Epithelial cell of proximal tubule (primary cell): ENCODE results near the gene MRPL24. TPM values are rescaled to one million over a fixed set of nuclear protein-coding genes. Genes with fewer than 3 reads are reported as not detected.
A peak's percentile ranks its signal among the peaks of the same experiment; 100 is the strongest.
"Not testable (repeated sequence)": the region's sequence is repeated elsewhere in the genome, so short reads cannot be mapped to it uniquely, and the experiment has no call there.

Experiments
- DNase-seq: peaks from one replicate; pipeline ENCODE4 v3.0.0-alpha.2; 2011; ENCODE audit warnings: low read depth
- H3K4me3 ChIP-seq: 2 replicates; pipeline ENCODE4 v1.5.1; 2011; ENCODE audit warnings: low read depth, mild to moderate bottlenecking, low read length
- CTCF ChIP-seq: conservative IDR thresholded peaks from 2 replicates; pipeline ENCODE4 v1.5.1; 2012; ENCODE audit warnings: low read depth, mild to moderate bottlenecking, low read length
- total RNA-seq: library from RNA; depleted of rRNA; stranded (reverse); fragments of >200 nt; gene quantifications from 2 replicates; pipeline ENCODE4 v1.2.3, GENCODE V29; 2015

MRPL24 gene
- total RNA-seq, 1 donor from 2014 or later, result 47.7 TPM

DNA sequence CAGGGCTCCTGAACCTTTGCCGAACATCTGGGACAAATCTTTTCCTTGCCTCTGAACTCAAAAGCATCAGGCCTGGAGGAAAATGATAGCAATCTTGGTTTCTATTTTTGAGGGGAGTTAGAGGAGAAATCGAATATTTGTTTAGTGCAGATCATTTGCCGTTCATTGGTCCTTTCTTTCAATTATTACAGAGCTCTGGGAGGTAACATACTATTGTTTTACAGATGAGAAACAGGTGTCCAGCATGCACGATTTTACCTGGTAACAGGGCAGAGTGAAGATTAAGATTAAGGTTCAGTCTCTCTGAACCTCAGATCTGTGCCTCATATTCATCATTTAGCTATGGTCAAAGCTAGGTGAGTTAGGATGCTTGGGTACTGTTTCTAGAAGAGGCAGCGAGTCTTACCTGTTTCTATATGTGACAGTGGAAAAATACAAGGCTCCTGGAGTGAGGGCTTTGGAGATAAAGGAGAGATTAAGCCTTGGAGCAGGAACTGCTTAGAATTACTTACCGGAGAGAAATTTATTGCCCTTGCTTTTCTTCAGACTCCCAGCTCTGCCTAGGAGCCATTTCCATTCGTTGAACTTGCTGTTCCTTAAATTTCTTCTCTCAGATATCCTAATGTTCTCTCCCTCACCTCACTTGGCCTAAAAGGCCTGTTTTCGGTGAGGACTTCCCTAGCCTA, 27.9 kb upstream of the MRPL24 start:
- no peak for DNase-seq
- TF ChIP-seq CTCF, result no peak
- H3K4me3 ChIP-seq, result peak overlapping the region; percentile 87

DNA sequence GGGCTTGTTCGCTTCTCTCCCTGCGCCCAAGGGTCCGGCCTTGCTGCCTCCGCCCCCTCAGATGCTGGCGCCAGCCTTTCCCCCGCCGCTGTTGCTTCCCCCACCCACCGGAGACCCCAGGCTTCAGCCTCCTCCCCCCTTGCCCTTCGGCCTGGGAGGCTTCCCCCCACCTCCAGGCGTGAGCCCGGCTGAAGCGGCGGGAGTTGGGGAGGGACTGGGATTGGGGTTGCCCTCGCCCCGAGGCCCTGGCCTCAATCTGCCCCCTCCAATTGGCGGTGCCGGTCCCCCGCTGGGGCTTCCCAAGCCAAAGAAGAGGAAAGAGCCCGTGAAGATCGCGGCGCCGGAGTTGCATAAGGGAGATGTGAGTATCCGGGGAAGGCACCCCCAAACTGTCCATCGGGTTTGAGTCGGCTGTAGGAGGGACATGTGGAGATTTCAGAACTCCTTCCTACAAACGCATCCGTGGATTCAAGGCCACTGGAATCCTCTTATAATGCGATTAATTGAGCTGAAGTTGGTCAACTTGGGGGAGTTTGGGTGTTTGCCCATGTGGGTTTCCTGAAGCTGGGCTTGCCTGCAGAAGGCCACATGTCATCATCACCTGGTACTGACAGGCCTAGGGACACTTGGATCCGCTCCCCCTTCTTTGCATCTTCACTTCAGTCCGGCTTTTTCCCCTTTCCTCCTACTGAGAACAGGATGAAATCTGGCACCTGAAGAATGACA, 27.2 kb upstream of the MRPL24 start:
- no peak for TF ChIP-seq CTCF
- H3K4me3 ChIP-seq, result peak overlapping the region; percentile 87
- DNase-seq, result no peak

DNA sequence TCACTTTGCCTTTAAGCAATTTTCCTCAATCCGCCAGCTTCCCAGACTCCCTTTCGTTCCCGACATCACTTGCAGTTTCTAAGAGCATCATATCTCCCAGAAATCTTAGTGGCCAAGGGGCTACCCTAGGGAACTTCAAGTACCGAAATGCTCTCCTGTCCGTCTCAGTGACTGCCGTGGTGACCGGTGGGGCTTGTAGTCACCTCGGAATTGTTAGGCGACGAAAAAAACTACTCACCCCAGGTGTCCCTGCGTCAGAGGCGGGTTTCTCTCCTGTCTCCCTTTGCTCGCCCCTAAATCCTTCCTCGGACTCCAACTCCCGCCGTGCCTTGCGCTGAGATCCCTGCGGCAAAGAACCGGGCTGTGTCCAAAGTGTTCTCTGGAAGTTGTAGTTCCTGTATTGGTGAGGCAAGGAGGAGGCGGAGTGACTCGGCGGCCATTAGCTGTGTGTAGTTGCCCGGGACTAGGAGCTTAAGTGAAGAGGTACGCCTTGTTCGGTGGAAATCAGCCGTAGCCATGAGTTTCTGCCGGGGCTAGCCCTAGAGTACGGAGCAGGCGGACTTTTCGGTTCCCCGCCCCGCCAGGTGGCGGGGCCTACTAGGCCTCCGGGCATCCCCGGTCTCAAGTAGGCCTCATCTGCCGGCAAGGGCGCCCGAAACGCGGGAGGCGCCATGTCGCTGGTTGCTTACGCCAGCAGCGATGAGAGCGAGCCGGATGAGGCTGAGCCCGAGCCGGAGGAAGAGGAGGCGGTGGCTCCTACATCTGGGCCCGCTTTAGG, 26.4 kb upstream of the MRPL24 start, which contains the start of gene PRCC:
PRCC (plus strand) TSS at position 435 of the 778 bp plus-strand sequence; CDS start at position 672, 237 bp downstream.
- H3K4me3 ChIP-seq, result peak within 1 kb of the TSS; percentile 87
- peak; percentile 9 for TF ChIP-seq CTCF

GRCh38 chr1:156766298-156767100, 25.6 kb upstream of the MRPL24 start:
- peak overlapping the region; percentile 87 for H3K4me3 ChIP-seq
- TF ChIP-seq CTCF, result no peak
- DNase-seq, result no peak

More for the DNA sequence above, 26.4 kb upstream of the MRPL24 start, which contains the start of gene PRCC:
- DNase-seq, result peak; percentile 99

- H3K4me3 ChIP-seq, result peak overlapping the region; percentile 87
- no peak for DNase-seq
- TF ChIP-seq CTCF, result no peak
Observed at GRCh38 chr1:156765666-156766065, 24.8 kb upstream of the MRPL24 start.

- not testable (repeated sequence) for DNase-seq, H3K4me3 ChIP-seq
Observed at GRCh38 chr1:156765136-156765535, 24.2 kb upstream of the MRPL24 start.
